ENCODE data around the gene FAM114A2.
"Not testable (repeated sequence)": the region's sequence is repeated elsewhere in the genome, so short reads cannot be mapped to it uniquely, and the experiment has no call there.

Gene FAM114A2

DNA sequence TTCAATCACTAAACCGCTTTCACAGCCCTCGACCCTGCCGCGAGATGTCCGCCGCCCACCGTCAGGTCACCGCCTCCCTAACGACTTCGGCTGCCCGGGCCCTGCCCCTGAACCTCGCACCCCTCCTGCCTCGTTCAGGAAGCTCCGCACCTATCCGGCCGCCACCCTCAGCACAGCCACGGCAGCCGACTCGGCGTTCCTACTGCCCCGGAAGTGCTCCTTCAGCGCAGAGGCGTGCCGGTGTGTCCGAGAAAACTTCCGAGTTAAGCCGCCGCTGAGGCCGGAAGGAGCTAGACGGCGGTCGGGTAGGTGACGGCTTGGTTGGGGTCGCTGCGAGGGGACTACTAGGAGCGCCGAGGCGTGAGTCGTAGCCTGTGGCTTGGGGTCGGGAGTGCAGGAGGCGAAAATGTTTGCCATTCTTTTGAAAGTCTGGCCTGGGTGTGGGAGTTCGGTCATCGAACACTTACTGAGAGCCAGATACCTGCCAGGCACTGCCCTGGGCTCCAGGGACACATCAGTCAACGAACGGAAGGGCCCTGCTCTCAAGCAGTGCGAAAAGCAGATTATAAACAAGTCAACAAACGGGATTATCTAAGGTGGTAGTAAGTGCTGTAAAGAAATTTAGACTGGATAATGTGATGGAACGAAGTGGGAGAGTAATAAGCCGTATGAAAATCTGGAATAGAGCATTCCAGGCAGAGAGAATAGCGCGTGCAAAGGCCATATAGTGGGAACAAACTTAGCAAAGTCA lies at the start of gene FAM114A2, which contains the start of gene MFAP3:
Gene FAM114A2, minus strand, starts transcription at position 204 of the 751 bp plus-strand sequence. CDS start 3,957 bp downstream, outside the sequence.
Gene MFAP3, plus strand, starts transcription at position 261 of the 751 bp plus-strand sequence. CDS start 10,756 bp downstream, outside the sequence.
- DNase-seq, result peak; percentile 92

DNA sequence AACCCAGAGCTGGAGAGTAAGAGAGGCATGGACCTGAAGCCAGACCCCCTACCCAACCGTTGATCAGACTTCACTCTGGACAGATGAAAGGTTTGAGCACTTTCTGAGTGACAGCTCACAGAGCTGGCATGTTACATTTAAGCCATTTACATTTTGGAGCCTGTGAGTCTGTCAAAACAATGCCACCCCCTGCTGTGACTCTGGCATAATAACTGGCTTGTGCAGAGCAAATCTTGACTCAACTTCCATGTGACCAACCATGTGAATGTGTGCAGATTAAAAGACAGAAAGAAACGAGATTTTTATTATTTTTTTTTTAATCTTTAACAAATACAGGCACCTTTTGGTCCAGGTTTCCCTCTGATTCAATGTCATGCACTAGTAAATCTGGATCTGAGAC lies 48.5 kb upstream of the FAM114A2 start:
- no peak for DNase-seq

DNA sequence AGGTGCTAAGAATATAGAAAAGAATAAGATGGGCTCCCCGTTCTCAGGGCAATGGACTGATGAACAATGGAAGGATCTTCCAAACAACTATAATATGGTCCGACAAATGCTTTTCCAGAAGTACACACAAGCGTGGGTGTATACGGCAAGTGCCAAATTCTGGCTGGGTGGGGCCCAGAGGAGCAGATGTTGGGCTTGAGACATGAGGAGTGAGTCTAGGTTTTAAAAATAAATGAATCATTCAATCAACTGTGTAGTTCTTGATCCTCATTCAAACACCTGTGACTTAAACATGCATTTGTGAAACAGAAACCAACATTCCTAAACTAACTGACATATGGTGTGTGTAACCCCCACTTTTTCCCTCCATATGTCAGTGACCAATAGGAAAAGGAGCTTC lies 47.9 kb upstream of the FAM114A2 start:
- DNase-seq, result peak; percentile 68

DNA sequence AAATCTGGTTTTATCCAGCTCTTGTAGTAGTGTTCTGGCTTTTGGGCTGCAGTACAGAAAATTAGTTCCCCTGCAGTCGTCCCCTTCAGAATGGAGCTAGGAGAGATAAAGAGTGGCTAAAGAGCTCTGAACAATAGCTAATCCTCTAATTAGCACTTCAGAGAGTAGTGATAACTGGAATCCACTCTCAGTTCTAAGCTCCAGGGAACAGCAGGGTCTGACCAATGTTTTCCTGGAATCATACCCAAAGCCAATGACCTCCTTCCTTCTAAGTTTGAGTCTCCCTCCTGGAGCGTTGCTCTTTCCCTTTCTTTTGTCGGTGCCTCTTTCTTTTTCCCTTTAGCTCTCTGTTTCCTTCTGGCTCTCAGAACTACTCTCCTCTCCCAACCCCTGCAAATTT lies 47.4 kb upstream of the FAM114A2 start:
- DNase-seq, result no peak

DNA sequence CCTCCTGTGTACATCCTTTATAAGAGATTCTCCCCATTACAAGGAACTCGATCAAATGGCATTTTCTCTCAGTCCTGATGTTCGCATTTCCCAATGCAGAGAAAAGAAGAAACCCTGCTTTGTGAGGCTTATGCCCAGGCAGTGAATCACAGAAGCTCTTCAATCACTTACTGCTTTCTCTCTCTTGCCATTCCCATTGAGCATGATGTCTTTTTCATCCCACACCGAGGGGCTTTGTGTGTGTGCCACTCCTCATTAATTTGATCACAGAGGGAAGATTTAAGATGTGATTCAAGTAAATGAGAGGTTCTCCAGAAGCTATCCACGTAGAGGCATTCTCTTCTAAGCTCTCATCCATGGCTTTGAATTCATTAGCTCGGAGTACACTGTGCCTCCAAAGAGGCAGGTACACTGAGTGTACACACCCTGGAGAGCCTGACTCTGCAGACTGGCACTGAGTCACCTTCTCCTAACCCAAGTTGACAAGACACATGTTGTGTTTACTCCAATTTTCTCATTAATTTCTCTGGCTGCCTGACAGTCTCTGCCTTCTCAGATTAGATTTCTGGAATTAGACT lies 45.4 kb upstream of the FAM114A2 start:
- no peak for DNase-seq

DNA sequence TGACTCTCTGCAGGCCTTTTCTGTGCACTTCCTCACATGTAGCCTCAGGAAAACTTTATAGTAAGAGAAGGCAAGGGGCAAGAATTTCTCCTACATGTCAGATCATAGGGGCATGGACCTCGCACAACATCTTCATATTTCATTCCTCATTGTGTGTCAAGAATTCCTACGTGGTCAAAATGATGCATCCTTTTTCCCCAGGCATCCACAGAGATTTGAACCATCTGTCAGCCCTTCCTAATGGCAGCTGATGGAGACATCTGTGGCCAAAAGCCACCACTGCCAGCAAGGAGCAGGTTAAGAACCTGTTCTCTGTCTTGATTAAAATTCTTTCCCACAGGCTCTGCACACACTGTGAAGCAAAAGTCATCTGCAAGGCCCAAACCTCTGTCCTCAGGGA lies 42.5 kb upstream of the FAM114A2 start:
- no peak for DNase-seq

DNA sequence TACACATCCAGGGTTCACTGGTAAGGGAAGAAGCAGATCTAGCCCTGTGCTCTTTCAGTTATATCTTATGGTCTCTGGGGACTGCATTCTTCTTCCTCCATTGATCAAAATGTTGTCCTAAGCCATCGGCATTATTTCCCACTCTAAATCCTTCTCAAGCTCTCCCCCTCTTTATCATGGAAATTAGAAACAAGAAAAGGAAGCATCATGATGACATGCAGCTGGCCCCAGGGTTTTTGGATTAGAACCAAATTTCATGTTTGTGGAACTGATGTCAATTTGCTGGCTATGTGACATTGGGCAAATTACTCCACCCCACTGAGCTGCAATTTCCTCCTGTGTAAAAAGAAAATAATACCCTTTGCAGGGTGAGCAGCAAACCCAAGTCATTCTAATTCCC lies 39.6 kb upstream of the FAM114A2 start:
- no peak for DNase-seq

DNA sequence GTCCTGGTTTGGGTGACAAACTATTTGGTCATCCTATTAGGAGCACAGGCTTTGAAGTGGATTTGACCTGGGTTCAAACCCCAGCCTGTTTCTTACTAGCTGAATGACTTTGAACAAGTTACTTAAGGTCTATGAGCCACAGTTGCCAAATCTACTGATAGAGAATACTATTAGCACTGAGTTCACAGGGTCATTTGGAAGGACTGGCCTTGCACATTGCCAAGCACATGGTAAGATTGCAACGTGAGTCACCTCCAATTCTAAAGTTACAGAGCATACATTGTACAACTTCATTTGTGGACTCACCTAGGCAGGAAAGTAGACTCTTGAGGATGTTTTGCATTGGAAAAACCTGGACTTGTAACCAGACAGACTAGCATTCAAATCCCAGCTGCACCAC lies 39.0 kb upstream of the FAM114A2 start:
- DNase-seq, result no peak

DNA sequence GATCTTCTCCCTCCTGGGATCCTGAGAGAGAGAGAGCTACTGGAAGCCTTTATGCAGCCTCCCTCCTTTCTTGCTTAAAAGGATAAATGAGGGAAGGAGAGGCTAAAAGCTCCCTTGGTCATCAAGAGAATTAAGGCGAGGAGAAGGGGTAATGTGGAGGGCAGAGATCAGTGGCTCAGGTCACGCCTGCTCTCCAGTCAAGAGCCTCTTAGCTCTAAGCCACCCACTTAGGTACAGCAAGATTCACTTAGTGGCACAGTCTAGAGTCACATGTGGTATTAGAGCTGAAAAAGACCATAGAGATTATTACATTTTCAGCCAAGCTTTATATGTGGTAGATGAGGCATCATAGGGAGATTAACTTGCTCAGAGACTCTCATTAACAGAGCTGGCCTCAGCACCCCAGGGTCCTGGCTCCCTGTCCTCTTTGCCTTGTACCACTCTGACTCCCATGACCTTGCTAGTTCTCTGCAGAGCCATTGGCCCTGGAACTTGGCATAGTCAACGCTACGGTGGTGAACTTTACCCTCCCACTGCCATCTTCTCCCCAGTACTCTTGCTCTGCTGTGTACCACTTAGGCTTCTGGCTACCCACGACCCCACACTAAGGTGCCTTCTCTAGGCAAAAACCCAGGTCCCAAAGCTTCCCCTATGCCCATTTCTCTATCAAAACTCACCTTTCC lies 37.7 kb upstream of the FAM114A2 start:
- DNase-seq, result no peak

DNA sequence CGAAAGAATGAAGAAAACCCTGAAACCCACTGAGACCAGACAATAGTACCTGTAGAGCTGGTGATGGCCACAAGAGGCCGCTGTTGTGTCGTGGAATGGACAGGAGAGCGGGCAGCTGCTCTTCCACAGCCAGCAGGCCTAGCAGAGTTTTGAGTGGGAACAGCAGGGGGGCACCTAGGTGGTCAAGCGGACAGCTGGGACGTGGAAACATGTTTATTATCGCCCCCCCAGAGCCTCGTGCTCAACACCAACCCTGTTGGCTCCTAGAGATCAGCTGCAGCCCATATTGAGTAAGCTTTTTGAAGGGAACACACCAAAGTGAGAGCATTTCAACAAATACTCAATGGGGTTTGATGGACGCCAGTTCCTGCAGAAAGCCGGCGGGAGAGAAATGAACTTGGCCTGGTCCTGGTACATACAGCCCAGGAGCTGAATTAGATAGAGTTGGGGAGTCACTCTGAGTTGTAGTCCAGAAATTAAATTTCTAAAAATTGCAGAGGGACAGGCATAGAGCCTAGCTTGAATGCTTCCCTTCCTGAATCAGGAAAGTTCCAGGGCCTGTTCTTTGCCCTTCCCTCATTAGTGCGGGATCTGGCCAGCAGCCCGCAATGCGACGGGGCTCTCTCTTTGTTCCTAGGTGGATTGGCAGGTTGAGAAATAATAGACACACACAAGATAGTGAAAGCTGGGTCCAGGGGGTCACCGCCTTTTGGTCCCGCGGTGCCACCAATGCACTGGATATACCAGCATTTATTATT lies 33.9 kb upstream of the FAM114A2 start:
- DNase-seq, result peak; percentile 86

DNA sequence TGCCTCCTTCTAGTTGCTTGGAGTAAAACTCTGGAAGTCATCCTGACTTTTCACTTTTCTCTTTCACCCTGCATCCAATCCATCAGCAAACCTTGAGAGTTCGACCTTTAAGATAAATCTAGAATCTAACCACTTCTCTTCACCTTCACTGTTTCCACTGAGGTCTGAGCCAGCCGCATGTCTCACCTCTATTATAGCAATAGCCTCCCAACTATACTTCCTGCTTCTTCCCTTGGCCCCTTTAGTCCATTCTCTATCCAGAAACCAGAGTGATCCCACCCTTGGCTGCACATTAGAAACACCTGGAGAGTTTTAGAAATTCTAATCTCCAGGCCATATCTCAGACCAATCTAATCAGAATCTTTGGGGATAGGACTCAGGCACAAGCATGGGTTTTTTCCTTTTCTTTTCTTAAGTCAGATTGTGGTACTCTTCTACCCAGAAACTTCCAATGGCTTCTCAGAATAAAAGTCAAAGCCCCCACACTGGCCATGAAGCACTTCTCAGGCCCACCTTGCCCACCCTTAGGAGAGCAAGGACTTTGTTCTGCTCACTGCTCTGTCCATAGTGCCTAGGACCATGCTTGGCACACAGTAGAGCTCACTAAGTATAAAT lies 33.2 kb upstream of the FAM114A2 start:
- no peak for DNase-seq

DNA sequence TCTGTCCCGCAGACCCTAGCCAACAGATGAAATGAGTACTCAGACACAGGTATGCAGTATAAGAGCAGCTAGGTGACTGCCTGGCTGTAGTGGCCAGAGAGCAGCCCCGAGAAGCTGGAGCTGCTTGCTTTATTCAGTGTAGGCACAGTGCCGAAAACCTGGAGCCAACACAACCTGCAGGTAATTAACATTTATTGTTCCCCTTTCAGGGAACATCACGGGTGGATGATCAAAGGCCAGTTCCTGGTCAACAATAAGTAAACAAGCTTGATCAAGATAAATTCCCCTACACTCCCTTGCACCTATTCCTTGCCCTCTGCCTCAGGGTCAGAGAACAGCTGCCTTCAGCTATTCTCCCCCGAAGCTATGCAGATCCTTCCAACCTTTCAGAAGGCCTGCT lies 31.1 kb upstream of the FAM114A2 start:
- not testable (repeated sequence) for DNase-seq

DNA sequence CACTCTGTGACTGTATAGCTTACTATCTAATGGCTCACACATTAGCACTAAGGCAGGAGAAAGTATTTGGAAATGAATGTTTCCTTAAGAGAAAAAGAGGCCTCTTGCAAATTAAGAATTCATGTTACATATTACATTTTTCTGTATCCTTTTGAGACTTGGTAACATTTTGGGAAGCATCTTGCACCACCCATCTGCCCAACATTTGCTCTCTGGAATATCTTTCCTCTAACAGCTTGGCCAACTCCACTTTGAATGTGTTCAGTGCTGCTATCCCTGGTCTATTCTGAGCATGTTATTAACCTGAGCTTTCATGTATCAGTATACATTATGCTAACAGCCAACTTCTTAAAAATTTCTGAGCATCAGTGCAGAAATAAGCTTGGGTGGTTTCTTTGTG lies 27.3 kb upstream of the FAM114A2 start:
- no peak for DNase-seq

DNA sequence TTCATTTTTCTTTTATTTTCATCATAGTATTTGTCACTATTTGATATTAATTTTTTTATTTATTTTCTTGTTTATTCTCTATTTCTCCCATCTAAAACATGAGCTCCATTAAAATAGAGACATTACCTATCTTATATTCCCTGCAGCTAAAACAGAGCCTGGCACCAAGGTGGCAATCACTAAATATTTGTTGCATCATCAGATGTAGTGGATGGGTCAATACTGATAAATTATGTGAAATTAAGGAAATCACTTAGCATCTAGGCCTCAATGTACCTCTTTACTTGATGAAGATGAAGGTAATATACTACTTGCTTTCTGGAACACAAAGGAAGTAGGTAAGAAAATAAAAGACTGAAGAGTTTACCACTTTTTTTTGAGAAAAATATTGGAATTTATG lies 24.7 kb upstream of the FAM114A2 start:
- no peak for DNase-seq

DNA sequence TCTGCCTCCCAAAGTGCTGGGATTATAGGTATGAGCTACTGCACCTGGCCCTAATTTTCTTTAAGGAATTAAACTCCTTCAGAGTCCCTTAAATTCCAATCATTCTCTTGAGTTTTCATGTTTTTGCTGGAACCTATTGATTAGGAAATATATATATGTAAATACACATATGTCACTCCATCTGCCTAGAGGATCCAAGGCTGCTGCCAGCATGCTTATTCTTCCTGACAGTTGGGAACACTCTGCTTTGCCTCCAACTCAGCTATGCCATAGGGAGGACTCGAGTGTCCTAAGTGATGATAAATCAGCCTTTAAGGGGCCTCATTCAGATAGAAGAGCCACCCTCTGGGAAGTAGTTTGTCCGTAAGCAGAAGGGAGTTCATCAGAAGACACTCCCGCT lies 21.9 kb upstream of the FAM114A2 start:
- no peak for DNase-seq

DNA sequence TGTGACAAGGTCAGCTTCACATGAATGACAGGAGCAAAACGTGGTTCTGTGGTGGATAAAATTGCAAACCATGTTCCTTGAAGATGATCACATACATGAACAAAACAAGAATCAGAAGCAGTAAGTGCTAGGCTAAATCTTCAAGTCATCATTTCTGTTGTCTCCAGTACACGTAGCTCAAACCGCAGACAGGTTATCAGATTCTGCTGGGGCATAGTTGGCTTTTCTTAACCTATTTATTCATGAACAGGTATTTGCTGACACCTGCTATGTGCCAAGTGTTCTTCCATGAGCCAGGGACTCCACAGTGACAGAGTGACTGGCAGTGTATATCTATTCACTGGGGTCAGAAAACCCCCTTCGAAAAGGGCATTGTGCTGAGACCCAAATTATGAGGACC lies 20.9 kb upstream of the FAM114A2 start:
- DNase-seq, result no peak

DNA sequence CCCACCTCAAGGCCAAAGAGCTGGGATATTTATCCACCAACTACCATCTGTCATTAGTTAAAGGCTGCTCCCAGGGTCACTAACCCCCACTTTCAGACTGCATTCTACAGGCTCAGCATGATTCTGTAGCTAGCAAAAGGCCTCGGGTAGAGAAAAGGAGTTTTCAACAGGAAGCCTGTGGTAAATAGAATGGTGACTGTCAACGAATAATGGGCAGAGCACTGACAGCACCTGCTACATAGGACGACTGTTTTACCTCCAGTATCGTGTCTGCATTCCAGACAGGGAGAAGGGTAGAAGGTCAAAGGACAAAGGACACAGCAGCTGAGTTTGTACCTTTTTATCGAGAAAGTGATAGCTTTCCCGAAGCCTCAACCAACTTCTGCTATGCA lies 20.3 kb upstream of the FAM114A2 start:
- DNase-seq, result no peak

DNA sequence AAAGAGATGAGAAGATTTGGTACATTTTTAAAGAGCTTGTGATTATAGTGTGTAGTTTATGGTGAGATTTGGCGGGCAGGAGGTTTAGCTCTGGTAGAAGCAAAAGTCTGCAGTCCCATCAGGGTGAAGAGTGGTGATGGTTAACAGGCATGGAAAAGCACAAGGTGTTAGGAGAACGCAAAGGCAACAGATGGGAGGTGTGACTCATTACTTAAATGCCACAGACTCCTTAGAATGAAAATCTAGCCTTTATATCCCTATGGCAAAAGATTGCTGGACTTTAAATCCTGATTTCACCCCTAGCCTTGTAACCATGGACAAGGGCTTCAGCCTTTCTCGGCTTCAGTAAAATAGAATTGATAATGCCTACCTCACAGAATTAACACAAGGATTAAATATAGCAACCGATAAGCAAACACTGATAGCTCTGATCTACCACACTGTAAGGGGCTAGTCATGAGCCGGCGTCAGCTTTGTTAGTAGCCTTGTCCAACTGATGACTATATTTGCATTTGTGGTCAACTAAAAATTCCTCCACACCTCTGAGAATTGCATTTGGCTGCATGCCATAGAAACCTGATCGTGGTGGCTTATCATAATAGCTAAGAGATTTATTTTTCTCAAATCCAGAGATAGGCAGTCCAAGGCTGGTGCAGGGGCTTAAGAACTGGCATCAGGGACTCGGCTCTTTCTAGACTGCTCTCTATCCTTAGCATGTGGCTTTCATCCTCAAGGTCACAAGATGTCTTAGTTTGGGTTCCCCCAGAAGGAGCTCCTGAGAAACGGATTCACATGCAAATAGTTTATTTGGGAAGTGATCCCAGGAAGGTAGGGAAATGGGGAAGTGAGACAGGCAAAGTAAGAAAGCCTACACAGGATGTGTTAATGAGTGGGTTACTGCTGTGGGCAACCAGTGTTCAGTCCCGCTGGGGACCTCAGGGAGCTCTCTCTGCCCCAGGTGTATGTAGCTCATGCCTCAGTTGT lies 19.6 kb upstream of the FAM114A2 start:
- no peak for DNase-seq

DNA sequence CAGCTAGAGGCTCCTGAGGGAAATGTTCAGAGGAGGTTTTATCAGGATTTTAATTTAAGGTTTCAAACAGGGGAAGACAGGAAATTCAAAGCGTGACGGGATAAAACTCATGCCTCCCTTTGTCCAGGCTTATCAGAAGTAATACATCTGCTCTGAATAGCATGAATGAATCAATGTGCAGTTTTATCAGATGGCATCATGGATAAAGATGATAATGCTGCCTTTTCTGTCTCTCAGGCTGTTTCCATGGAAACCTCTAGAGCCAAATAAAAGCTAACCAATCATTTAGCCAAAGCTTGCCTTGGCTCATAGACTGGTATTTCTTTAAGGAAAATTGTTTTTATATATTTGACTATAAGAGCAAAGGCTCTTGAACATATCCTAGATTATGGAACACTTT lies 16.5 kb upstream of the FAM114A2 start:
- DNase-seq, result no peak

DNA sequence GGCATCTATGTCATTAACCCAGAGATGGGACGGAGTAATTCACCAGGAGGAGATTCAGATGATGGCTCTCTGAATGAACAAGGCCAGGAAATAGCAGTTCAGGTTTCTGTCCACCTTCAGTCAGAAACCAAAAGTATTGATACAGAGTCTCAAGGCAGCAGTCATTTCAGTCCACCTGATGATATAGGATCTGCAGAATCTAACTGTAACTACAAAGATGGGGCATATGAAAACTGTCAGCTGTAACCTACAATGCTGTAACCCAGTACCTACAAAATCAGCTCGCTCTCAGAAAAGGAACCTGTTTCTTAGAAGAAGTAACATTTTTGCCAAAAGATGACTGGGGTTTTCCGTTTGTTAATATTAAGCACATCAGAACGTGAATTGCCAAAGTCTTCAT lies 14.8 kb upstream of the FAM114A2 start:
- no peak for DNase-seq

DNA sequence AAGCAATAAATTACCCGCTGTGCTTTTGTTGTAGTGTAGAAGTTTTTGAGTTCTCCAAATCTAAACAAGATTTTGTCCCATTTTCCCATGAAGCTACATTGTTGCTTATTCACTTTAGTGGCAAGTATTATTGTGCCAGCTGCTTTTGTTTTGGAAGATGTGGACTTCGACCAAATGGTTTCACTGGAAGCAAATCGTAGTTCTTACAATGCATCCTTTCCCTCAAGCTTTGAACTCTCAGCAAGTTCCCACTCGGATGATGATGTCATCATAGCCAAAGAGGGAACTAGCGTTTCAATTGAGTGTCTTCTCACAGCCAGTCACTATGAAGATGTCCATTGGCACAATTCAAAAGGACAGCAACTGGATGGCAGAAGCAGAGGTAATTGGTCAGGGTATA lies 10.9 kb upstream of the FAM114A2 start:
- no peak for DNase-seq

DNA sequence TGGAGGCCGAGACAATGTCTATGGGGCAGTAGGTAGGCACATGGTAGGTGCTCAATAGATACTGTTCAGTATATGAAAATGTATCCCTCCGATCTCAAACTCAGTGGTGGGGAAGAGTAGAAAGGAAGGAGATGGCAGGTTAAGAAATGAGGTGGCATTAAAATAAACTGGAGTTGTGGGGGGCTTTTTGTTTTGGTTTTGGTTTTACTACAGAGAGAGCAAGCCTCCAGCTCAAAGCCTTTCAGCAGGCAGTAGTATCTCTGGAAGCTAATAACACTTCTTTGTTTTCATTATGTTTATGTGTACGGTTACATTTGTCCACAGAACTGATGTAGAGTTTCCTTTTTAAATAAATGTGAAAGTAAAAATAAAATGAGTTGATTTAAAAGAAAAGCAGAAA lies 8.6 kb upstream of the FAM114A2 start:
- DNase-seq, result no peak

Data from right hindlimb (tissue), 1 donor.